ENCODE data around the gene EYA2. TPM values are rescaled to one million over a fixed set of nuclear protein-coding genes. Genes with fewer than 3 reads are reported as not detected.
"Not testable (repeated sequence)": the region's sequence is repeated elsewhere in the genome, so short reads cannot be mapped to it uniquely, and the experiment has no call there.

Gene EYA2
- 0.31 and 3.4 TPM in 2 replicates for polyA plus RNA-seq (2014; cell fraction: cytosol; rRNA removed)
- polyA plus RNA-seq (2014; cell fraction: nucleus; rRNA removed): 0.36 TPM in 1 of 2 replicates, not detected in the other

- DNase-seq (ENCODE audit: low spot score): no peak
These were observed at the start of gene EYA2 for GRCh38 chr20:46894579-46894958. Gene EYA2 (plus strand): TSS chr20:46894843. CDS start chr20:46990011, 95,168 bp downstream.

GRCh38 chr20:46844965-46845364 is 49.7 kb upstream of the EYA2 start:
- no peak for DNase-seq (ENCODE audit: low spot score)

- DNase-seq (ENCODE audit: low spot score): no peak
These were observed 45.4 kb upstream of the EYA2 start for GRCh38 chr20:46849269-46849668.

GRCh38 chr20:46849751-46850150 is 44.9 kb upstream of the EYA2 start:
- no peak for DNase-seq (ENCODE audit: low spot score)

DNA sequence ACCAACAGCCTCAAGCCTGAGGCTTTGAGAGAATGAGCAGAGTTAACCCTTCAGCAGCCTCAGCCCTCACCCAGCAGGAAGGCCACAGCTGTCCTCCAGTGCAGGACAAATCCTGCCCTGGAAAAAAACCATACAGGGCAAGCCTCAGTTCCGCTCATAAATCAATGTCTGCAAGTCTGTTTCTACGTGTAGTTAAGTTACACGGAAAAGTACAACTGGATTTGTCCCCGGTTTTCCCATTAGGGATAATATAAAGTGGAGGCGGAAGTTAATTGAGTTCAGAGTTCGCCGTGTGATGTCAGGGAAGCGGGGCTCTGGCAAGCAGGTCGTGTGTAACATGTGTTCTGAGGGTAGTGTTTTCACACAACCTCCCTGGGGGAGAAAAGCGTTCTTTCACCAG is 44.2 kb upstream of the EYA2 start:
- DNase-seq (ENCODE audit: low spot score): no peak

DNA sequence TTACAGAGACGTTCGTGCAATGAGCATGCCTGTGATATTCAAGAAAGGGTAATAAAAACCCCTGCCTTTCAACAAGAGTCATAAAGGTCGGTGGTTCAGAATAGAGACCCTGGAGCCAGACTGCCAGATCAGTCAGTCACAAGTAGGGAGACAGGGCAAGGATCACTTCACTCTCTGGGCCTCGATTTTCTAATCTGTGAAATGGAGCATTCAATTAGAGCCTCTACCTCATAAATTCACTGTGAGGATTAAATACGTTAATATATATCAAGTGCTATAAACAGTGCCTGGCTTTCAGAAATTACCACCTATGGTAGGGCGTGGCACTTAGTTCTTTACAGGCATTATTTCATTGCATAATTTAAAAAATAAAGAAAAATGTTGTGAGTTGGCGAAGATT is 43.7 kb upstream of the EYA2 start:
- DNase-seq (ENCODE audit: low spot score): no peak

DNA sequence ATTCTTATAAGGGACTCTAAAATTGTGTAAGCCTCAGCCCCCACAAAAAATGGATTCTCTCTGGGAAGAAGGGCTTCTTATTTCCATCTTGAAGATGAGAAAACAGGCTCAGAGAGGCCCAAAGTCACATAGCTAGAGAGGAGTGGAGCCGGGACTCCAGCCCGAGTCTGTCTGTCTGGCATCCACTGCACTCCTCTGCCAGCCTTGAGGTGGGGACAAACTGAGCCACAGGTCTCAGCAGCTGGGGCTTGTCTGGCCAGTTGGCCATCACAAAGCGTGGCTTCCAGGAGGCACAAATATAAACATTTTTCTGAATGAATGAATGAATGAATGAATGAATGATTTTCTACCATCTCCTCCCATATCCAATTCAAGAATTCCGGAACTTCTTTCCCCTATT is 42.9 kb upstream of the EYA2 start:
- no peak for DNase-seq (ENCODE audit: low spot score)

GRCh38 chr20:46852313-46852712 is 42.3 kb upstream of the EYA2 start:
- DNase-seq (ENCODE audit: low spot score): no peak

DNA sequence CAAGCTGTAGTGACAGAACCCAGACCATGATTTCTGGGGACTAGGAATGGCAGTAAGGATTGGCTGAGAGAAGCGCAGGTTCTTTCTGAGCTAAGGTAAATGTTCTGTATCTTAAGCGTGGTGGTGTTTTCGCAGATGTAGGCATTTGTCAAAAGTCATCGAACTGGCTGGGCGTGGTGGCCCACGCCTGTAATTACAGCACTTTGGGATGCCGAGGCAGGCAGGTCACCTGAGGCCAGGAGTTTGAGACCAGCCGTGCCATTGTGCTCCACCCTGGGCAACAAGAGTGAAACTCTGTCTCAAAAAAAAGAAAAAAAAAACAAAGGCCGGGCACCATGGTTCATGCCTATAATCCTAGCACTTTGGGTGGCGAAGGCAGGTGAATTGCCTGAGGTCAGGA is 40.7 kb upstream of the EYA2 start:
- DNase-seq (ENCODE audit: low spot score): no peak

DNA sequence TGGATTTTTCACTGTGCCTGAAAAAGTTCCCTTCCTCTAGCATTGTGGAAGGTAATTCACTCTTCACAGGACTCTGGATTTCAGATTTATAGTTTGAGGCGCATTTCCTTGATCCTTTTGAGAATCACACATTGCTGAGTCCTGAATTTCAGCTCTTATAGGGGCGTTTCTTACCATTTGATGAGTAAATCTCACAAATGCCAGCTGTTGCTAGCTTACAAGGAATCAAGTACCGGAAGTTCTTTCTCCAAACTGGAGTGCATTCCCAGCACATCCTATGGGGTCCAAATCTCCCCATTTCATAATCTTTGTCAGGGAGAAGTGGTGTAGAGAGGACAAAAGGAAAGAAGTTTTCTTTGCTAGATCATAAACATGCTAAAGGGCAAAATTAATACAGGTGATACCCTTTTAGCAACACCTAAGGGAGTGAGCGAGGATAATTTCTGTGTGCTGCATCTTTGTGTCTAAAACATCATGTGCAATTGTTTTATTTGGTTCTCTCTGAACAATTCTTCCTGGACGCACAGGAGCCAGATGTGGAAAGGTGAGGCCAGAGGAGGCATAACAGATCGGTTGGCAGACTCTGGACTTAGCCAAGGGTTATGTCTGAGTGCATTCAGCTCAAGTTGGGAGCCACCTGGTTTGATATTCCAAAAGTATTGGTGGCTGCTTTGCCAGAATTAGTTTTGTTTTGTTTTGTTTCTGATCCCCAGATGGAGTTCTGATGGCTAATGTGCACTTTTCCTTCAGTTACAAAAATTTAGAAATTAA is 37.4 kb upstream of the EYA2 start:
- DNase-seq (ENCODE audit: low spot score): no peak

GRCh38 chr20:46865824-46866223 is 28.8 kb upstream of the EYA2 start:
- no peak for DNase-seq (ENCODE audit: low spot score)

DNA sequence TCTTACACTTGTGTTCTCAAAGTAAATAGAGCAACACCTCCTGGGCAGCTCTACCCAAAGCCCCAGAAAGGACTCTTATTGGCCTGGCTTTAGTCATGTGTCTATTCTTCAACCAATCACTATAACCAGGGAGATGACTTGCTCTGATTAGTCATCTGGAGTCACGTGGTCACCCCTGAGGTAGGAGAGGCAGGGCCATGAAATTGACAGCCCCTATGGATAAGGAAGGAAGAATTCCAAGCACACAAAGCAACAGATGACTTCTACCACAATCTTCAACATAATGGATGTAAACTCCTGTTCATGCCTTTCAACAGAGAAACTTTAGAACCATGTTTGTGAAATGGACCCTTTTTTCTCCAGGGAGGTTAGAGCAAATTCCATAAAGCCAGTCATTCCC is 24.6 kb upstream of the EYA2 start:
- no peak for DNase-seq (ENCODE audit: low spot score)

DNA sequence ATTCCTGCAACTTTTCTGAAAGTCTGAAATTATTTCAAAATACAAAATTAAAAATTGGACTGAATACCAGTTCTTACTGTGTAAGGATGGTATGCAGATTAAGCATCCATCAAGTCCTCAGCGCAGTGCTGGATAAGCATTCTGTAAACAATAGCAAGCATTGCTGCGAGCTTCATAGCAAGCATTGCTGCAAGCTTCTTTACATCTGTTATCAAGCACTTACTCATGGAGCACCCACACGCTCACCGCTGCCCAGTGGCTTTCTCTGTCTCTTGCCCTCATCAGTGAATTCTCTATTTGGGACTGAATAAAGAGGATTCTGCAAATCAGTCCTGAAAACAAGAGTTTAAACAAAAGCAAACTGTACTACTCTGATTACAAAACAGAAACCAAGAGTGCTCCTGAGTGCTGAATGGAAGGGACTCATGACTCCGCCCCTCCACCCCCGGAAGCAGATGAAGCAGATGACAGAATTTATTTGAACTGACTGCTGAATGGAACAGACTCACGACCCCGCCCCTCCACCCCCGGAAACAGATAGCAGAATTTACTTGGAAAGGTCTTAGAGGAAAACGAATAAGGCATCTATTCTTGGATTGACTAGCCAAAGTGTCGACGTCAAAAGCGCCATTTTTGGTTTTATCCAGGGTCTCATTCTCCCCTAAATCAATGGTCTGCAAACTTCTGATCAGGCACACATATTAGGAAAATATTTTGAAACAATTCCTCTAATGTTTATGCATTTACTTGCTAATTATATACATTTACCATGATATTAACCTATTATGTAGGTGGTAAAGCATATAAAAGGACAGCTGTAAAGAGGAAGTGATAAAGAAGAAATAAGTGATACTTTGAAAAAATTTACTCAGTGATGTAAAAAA is 22.1 kb upstream of the EYA2 start:
- DNase-seq (ENCODE audit: low spot score): no peak

DNA sequence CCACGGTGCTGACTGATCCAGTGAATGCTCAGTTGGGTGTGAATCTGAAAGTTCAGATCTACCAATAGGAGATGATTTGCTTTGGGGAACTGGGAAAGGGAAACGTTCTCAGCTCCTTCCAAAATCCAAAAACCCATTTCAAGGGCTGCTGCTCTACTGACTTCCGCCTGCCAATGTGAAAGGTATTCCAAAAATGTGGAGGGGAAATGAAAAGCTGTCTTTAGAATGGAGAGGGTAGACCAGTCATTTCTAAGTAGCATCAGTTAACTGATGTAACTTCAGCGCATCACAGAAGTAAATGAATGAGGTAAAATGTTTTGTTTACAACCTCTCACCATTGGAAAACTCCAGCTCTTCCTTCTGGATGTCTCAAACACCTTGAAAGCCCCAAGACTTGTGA is 19.6 kb upstream of the EYA2 start:
- no peak for DNase-seq (ENCODE audit: low spot score)

DNA sequence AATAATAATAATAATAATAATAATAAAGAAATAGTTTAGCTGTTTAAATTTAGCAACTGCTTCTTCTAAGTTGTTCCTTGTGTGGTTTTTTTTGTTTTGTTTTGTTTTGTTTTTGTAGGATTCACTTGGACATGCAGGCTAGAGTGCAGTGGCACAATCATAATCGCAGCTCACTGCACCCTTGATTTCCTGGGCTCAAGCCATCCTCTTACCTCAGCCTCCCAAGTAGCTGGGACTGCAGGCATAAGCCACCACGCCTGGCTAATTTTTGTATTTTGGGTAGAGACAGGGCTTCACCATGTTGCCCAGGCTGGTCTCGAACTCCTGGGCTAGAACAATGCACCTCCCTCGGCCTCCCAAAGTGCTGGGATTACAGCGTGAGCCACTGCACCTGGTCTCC is 15.3 kb upstream of the EYA2 start:
- no peak for DNase-seq (ENCODE audit: low spot score)

DNA sequence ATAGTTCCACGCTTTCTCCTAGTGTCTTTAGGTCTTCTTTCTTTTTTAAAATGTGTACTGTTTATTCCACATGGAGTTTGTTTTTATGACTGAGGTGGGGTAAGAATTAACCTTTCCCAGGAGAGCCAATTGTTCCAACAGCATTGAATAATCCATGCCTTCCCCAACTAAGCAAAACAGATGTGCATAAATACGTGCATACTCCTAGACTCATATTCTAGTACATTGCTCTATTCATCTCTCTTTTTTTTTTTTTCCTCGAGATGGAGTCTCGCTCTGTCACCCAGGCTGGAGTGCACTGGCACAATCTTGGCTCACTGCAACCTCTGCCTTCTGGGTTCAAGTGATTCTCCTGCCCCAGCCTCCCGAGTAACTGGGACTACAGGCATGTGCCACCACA is 14.7 kb upstream of the EYA2 start:
- DNase-seq (ENCODE audit: low spot score): not testable (repeated sequence)

GRCh38 chr20:46883892-46884291 is 10.8 kb upstream of the EYA2 start:
- no peak for DNase-seq (ENCODE audit: low spot score)

DNA sequence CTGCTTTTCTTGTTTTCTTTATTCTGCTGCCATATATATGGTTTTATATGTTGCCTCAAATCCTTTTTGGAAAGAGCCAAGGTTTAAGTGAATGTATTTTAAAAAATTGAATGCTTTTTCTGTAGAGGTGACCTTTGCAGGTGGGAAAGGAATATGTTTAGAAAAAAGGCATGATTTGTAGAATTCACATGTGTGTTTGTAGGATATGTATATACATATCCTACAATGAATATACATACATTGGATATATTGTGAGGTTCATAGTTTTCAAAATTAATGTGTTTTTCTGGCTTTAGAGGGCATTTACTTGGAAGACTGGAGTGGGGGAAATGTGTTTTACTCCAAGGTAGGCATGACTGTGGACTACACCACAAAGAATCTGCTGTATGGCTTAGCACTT is 4.0 kb upstream of the EYA2 start:
- no peak for DNase-seq (ENCODE audit: low spot score)

DNA sequence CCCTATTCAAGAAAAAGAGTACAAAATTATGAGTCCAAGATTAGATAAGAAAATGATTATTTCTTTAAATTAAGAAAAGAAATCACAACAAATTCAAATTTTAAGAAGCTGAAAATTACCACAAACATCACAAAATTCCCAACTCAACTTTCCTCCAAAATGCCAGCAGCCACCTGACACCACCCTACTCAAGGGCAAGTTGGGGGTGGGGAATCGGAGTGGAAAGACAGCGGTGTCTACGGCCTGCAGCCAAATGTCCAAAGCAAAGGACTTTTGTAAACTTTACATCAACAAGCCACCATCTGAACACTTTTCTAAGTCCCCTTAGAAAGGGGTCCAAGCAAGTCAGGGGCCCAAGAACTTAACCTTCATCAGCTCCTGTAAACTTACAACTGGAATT is 1.6 kb upstream of the EYA2 start:
- no peak for DNase-seq (ENCODE audit: low spot score)

- no peak for DNase-seq (ENCODE audit: low spot score)
These were observed 615 bp upstream of the EYA2 start for GRCh38 chr20:46893877-46894578.

- no peak for DNase-seq (ENCODE audit: low spot score)
These were observed 595 bp downstream of the EYA2 start for GRCh38 chr20:46894971-46895905.
